ENCODE results near the gene VAV3. TPM values are rescaled to one million over a fixed set of nuclear protein-coding genes. Genes with fewer than 3 reads are reported as not detected.

Gene VAV3
- total and polyA plus RNA-seq, 2 donors (not counting 1 experiment from before 2014, with no cell fraction given), result not detected

GRCh38 chr1:107976836-107977235 lies 11.9 kb upstream of the VAV3 start:
- no peaks in the 10 kb centered on the region for H3K79me2 ChIP-seq (ENCODE audit: control insufficient read depth, insufficient read depth, low read length)
- no peak for TF ChIP-seq EZH2 (IDR thresholded peaks at IDR 0.05; ENCODE audit: low read length, missing control alignments)
- no peak for TF ChIP-seq CTCF (conservative IDR thresholded peaks at IDR 0.05 in 1 of 2, IDR thresholded peaks at IDR 0.05 in 1 of 2; ENCODE audit: low read depth in 1 of 2, low read length in 2 of 2)
- no peak overlapping the region for H2AFZ ChIP-seq (ENCODE audit: low read length)
- H3K4me1 ChIP-seq (ENCODE audit: control insufficient read depth, extremely low read depth, insufficient read depth, low read length), result no peaks in the 10 kb centered on the region
- H3K36me3 ChIP-seq (ENCODE audit: control insufficient read depth, insufficient read depth, low read length), result no peaks in the 10 kb centered on the region
- H3K27ac ChIP-seq (ENCODE audit: insufficient read depth, low read length), result no peak overlapping the region
- no peaks in the 10 kb centered on the region for H3K9me3 ChIP-seq (ENCODE audit: control insufficient read depth, insufficient read depth, low read depth, low read length)
- H4K20me1 ChIP-seq (ENCODE audit: control insufficient read depth, extremely low read depth, insufficient read depth, low read length), result no peaks in the 10 kb centered on the region
- H3K27me3 ChIP-seq (ENCODE audit: control insufficient read depth, insufficient read depth, low read length), result no peaks in the 10 kb centered on the region
- H3K4me2 ChIP-seq (ENCODE audit: extremely low read depth, insufficient read depth, low read length), result no peak overlapping the region
- no peak overlapping the region for H3K9ac ChIP-seq (ENCODE audit: insufficient read depth, low read length)
- H3K4me3 ChIP-seq (replicated peaks in 1 of 4; ENCODE audit: control extremely low read depth in 1 of 4, insufficient read depth in 1 of 4, low read depth in 3 of 4, low read length in 4 of 4), result no peak overlapping the region
- peak in 1 of 2 donors; percentile 91 for DNase-seq (ENCODE audit: low read depth in 2 of 2)

- Histone ChIP-seq H3K4me3 (replicated peaks in 1 of 4; ENCODE audit: control extremely low read depth in 1 of 4, insufficient read depth in 1 of 4, low read depth in 3 of 4, low read length in 4 of 4) (no peak overlapping the region), H4K20me1 (ENCODE audit: control insufficient read depth, extremely low read depth, insufficient read depth, low read length) (no peaks in the 10 kb centered on the region), H3K9me3 (ENCODE audit: control insufficient read depth, insufficient read depth, low read depth, low read length) (no peaks in the 10 kb centered on the region), H3K79me2 (ENCODE audit: control insufficient read depth, insufficient read depth, low read length) (no peaks in the 10 kb centered on the region), H3K4me1 (ENCODE audit: control insufficient read depth, extremely low read depth, insufficient read depth, low read length) (no peaks in the 10 kb centered on the region), H3K9ac (ENCODE audit: insufficient read depth, low read length) (no peak overlapping the region), H2AFZ (ENCODE audit: low read length) (no peak overlapping the region), H3K27me3 (ENCODE audit: control insufficient read depth, insufficient read depth, low read length) (no peaks in the 10 kb centered on the region), H3K4me2 (ENCODE audit: extremely low read depth, insufficient read depth, low read length) (no peak overlapping the region), H3K27ac (ENCODE audit: insufficient read depth, low read length) (no peak overlapping the region), H3K36me3 (ENCODE audit: control insufficient read depth, insufficient read depth, low read length) (no peaks in the 10 kb centered on the region)
- no peak for TF ChIP-seq EZH2 (IDR thresholded peaks at IDR 0.05; ENCODE audit: low read length, missing control alignments)
- no peak for TF ChIP-seq CTCF (conservative IDR thresholded peaks at IDR 0.05 in 1 of 2, IDR thresholded peaks at IDR 0.05 in 1 of 2; ENCODE audit: low read depth in 1 of 2, low read length in 2 of 2)
- no peak for DNase-seq (ENCODE audit: low read depth in 2 of 2)
These were observed 11.5 kb upstream of the VAV3 start for GRCh38 chr1:107976431-107976830.

- no peak for DNase-seq (ENCODE audit: low read depth in 2 of 2)
- Histone ChIP-seq H2AFZ (ENCODE audit: low read length) (no peak overlapping the region), H3K4me3 (replicated peaks in 1 of 4; ENCODE audit: control extremely low read depth in 1 of 4, insufficient read depth in 1 of 4, low read depth in 3 of 4, low read length in 4 of 4) (no peak overlapping the region), H3K27ac (ENCODE audit: insufficient read depth, low read length) (no peak overlapping the region), H3K79me2 (ENCODE audit: control insufficient read depth, insufficient read depth, low read length) (no peaks in the 10 kb centered on the region), H4K20me1 (ENCODE audit: control insufficient read depth, extremely low read depth, insufficient read depth, low read length) (no peaks in the 10 kb centered on the region), H3K36me3 (ENCODE audit: control insufficient read depth, insufficient read depth, low read length) (no peaks in the 10 kb centered on the region), H3K4me1 (ENCODE audit: control insufficient read depth, extremely low read depth, insufficient read depth, low read length) (no peaks in the 10 kb centered on the region), H3K27me3 (ENCODE audit: control insufficient read depth, insufficient read depth, low read length) (no peaks in the 10 kb centered on the region), H3K9ac (ENCODE audit: insufficient read depth, low read length) (no peak overlapping the region), H3K4me2 (ENCODE audit: extremely low read depth, insufficient read depth, low read length) (no peak overlapping the region), H3K9me3 (ENCODE audit: control insufficient read depth, insufficient read depth, low read depth, low read length) (no peaks in the 10 kb centered on the region)
- TF ChIP-seq EZH2 (IDR thresholded peaks at IDR 0.05; ENCODE audit: low read length, missing control alignments) (no peak), CTCF (conservative IDR thresholded peaks at IDR 0.05 in 1 of 2, IDR thresholded peaks at IDR 0.05 in 1 of 2; ENCODE audit: low read depth in 1 of 2, low read length in 2 of 2) (no peak)
These were observed 10.9 kb upstream of the VAV3 start for GRCh38 chr1:107975851-107976250.

All from fibroblast of lung (primary cell).